ENCODE results near the gene ROGDI.

ROGDI gene

GRCh38 chr16:4805231-4805630, 2.8 kb upstream of the ROGDI start:
- TF ChIP-seq CTCF (IDR thresholded peaks at IDR 0.05; ENCODE audit: insufficient read depth, low read depth, low read length, missing control alignments) = no peak
- no peak overlapping the region for H3K4me3 ChIP-seq (ENCODE audit: low read depth, low read length)
- DNase-seq (ENCODE audit: low read depth) = no peak

- DNase-seq (ENCODE audit: low read depth) = no peak
- no peak overlapping the region for H3K4me3 ChIP-seq (ENCODE audit: low read depth, low read length)
- no peak for TF ChIP-seq CTCF (IDR thresholded peaks at IDR 0.05; ENCODE audit: insufficient read depth, low read depth, low read length, missing control alignments)
Observed at GRCh38 chr16:4803898-4804762, 1.7 kb upstream of the ROGDI start.

GRCh38 chr16:4803401-4803844, 990 bp upstream of the ROGDI start:
- DNase-seq (ENCODE audit: low read depth) = no peak
- TF ChIP-seq CTCF (IDR thresholded peaks at IDR 0.05; ENCODE audit: insufficient read depth, low read depth, low read length, missing control alignments) = no peak
- peak overlapping the region; percentile 52 for H3K4me3 ChIP-seq (ENCODE audit: low read depth, low read length)

GRCh38 chr16:4802659-4803287, 340 bp upstream of the ROGDI start:
- peak overlapping the region; percentile 52 for H3K4me3 ChIP-seq (ENCODE audit: low read depth, low read length)
- TF ChIP-seq CTCF (IDR thresholded peaks at IDR 0.05; ENCODE audit: insufficient read depth, low read depth, low read length, missing control alignments) = no peak
- DNase-seq (ENCODE audit: low read depth) = peak; percentile 93

- DNase-seq (ENCODE audit: low read depth) = no peak
- H3K4me3 ChIP-seq (ENCODE audit: low read depth, low read length) = peak overlapping the region; percentile 52
- no peak for TF ChIP-seq CTCF (IDR thresholded peaks at IDR 0.05; ENCODE audit: insufficient read depth, low read depth, low read length, missing control alignments)
Observed at GRCh38 chr16:4801051-4801961, 1.1 kb downstream of the ROGDI start.

GRCh38 chr16:4800290-4801041, 2.0 kb downstream of the ROGDI start:
- DNase-seq (ENCODE audit: low read depth) = peak; percentile 85
- no peak for TF ChIP-seq CTCF (IDR thresholded peaks at IDR 0.05; ENCODE audit: insufficient read depth, low read depth, low read length, missing control alignments)
- peak overlapping the region; percentile 52 for H3K4me3 ChIP-seq (ENCODE audit: low read depth, low read length)
